HepG2 (cell line): Measurements from ENCODE around the gene PDE4C. TPM values are rescaled to one million over a fixed set of nuclear protein-coding genes. Genes with fewer than 3 reads are reported as not detected.

Source experiments
- ATAC-seq: fragments of 200-7000 bp; cut with Tn5 transposase; 3 replicates; pipeline ENCODE4 v1.9.1; 2020; ENCODE audit warnings: mild to moderate bottlenecking, moderate library complexity
- BruUV-seq: library from RNA; stranded (reverse); fragments of 400-500 nt; replicated peaks from 2 replicates; lab custom pipeline; 2021; lab: Mats Ljungman, UMichigan
- CTCF ChIA-PET: fragments of 300-600 bp; formaldehyde crosslinking; extraction: SDS; loops from one replicate; lab custom pipeline; 2021; ENCODE audit warnings: low total read pairs, inconsistent platforms, low intra/inter-chr PET ratio; lab: Yijun Ruan, JAX
- POLR2A ChIA-PET: fragments of 350-600 bp; sonication (Branson Sonifier 250); formaldehyde crosslinking; loops from one replicate; lab custom pipeline; 2020; ENCODE audit warnings: antibody characterized with exemption, inconsistent platforms; lab: Yijun Ruan, JAX
- DNase-seq: peaks from one replicate; pipeline ENCODE4 v3.0.0-alpha.2; 2015; ENCODE audit warnings: low spot score
- FAIRE-seq: peaks from 3 replicates; lab custom pipeline; 2011; peaks lifted over from hg19 to GRCh38; lab: Jason Lieb, UNC
- H2AFZ ChIP-seq: one replicate; pipeline ENCODE4 v1.6.1; 2011; ENCODE audit warnings: low read length, inconsistent platforms
- H3K27ac ChIP-seq: fragments of 300-600 bp; 3 replicates; pipeline ENCODE4 v1.8.0; 2011; ENCODE audit warnings: mixed run types, mild to moderate bottlenecking, mixed read lengths, low read length, inconsistent platforms; ENCODE audit not compliant: insufficient read depth; ENCODE audit errors: extremely low read length
- H3K27me3 ChIP-seq, 2 experiments: fragments of 200-600 bp in 1 of 2; 2 replicates in 1 of 2; 3 replicates in 1 of 2; pipeline versions ENCODE4 v1.6.0 to v1.8.0; 2011; ENCODE audit warnings: low read length in 2 of 2, mild to moderate bottlenecking in 2 of 2, moderate library complexity in 2 of 2, inconsistent platforms in 1 of 2; ENCODE audit not compliant: insufficient read depth in 2 of 2, control insufficient read depth in 1 of 2
- H3K36me3 ChIP-seq, 2 experiments: fragments of 200-600 bp in 1 of 2; replicated peaks in 1 of 2; 2 replicates in 1 of 2; 3 replicates in 1 of 2; pipeline versions ENCODE4 v1.5.1 to v1.8.0; 2011; ENCODE audit warnings: low read length in 2 of 2, inconsistent platforms in 1 of 2; ENCODE audit not compliant: insufficient read depth in 2 of 2, control insufficient read depth in 1 of 2
- H3K4me1 ChIP-seq: 2 replicates; pipeline ENCODE4 v1.5.1; 2012; ENCODE audit warnings: low read length, inconsistent platforms; ENCODE audit not compliant: insufficient read depth
- H3K4me2 ChIP-seq: 2 replicates; pipeline ENCODE4 v1.6.0; 2011; ENCODE audit warnings: low read depth, low read length, inconsistent platforms
- H3K4me3 ChIP-seq, 3 experiments: fragments of 200-600 bp in 1 of 3; sonication (generic), shearing (Covaris generic) in 1 of 3; replicated peaks in 1 of 3; 2 replicates each; pipeline ENCODE4 v1.5.1; 2011 to 2016; ENCODE audit warnings: low read length in 3 of 3, inconsistent platforms in 2 of 3, low read depth in 2 of 3, mild to moderate bottlenecking in 2 of 3, control low read depth in 1 of 3, mixed read lengths in 1 of 3; ENCODE audit not compliant: insufficient read depth in 1 of 3
- H3K79me2 ChIP-seq: one replicate; pipeline ENCODE4 v1.6.1; 2011; ENCODE audit warnings: low read length, inconsistent platforms; ENCODE audit not compliant: insufficient read depth
- H3K9ac ChIP-seq: 2 replicates; pipeline ENCODE4 v1.6.0; 2011; ENCODE audit warnings: mild to moderate bottlenecking, low read depth, low read length, inconsistent platforms; ENCODE audit not compliant: insufficient read depth
- H3K9me3 ChIP-seq: 2 replicates; pipeline ENCODE4 v1.5.1; 2012; ENCODE audit warnings: mild to moderate bottlenecking, low read length
- H4K20me1 ChIP-seq: 2 replicates; pipeline ENCODE4 v1.6.0; 2011; ENCODE audit warnings: inconsistent platforms, mild to moderate bottlenecking, low read length, moderate library complexity; ENCODE audit not compliant: insufficient read depth
- DZIP1 ChIP-seq: sonication (generic); formaldehyde crosslinking; IDR thresholded peaks from 2 replicates; pipeline ENCODE4 v1.5.0; 2020; ENCODE audit warnings: mild to moderate bottlenecking, missing genetic modification reagents
- FOXP1 ChIP-seq, 2 experiments: fragments of 450-650 bp in 1 of 2; IDR thresholded peaks; 2 replicates each; pipeline ENCODE4 v1.6.1; 2017 to 2018; ENCODE audit warnings: antibody characterized with exemption in 1 of 2
- KLF11 ChIP-seq: IDR thresholded peaks from 2 replicates; pipeline ENCODE4 v1.6.1; 2016; ENCODE audit warnings: missing compliant biosample characterization
- ZBTB8A ChIP-seq: sonication (generic); formaldehyde crosslinking; IDR thresholded peaks from 2 replicates; pipeline ENCODE4 v1.4.0; 2020; ENCODE audit warnings: mild to moderate bottlenecking, low read depth, missing genetic modification reagents, borderline replicate concordance
- ZNF512 ChIP-seq: sonication (generic); formaldehyde crosslinking; IDR thresholded peaks from 2 replicates; pipeline ENCODE4 v1.4.0; 2020; ENCODE audit warnings: mild to moderate bottlenecking, missing genetic modification reagents
- ZNF770 ChIP-seq: sonication (generic); formaldehyde crosslinking; IDR thresholded peaks from 2 replicates; pipeline ENCODE4 v1.5.0; 2020; ENCODE audit warnings: mild to moderate bottlenecking, missing genetic modification reagents
- WGBS: methylation state at CpG from one replicate; pipeline ENCODE4 v1.1.6; 2017; ENCODE audit warnings: low lambda C conversion rate; 5-methylcytosine and 5-hydroxymethylcytosine counted together
- in situ Hi-C: cut with HindIII; loops from 2 replicates; pipeline ENCODE4 v1.10.0; 2017; ENCODE audit warnings: low pct_unique_long_range_greater_than_20kb; ENCODE audit not compliant: extremely low pct_ligation_motif_present
- intact Hi-C: fragments of 100-400 bp; cut with micrococcal nuclease; formaldehyde crosslinking; loops from one replicate; pipeline ENCODE4 v1.10.0; 2022; ENCODE audit not compliant: unreplicated experiment
- polyA plus RNA-seq, 8 experiments: library from polyadenylated mRNA; depleted of rRNA in 3 of 8; stranded (reverse) in 7 of 8; unstranded in 1 of 8; fragments of >200 nt; fragmentation: Illumina TruSeq in 4 of 8; extraction: Trizol in 4 of 8; gene quantifications; 2 replicates each; pipeline versions ENCODE4 v1.2.1 to v1.2.3, GENCODE V29; 2011 to 2016; ENCODE audit warnings: low read depth in 4 of 8, missing spikeins in 1 of 8, mixed read lengths in 1 of 8; ENCODE audit not compliant: insufficient read depth in 1 of 8
- total RNA-seq, 5 experiments: library from RNA; depleted of rRNA; stranded (reverse); fragments of >200 nt; fragmentation: Illumina TruSeq; extraction: Trizol; gene quantifications; 2 replicates each; pipeline ENCODE4 v1.2.3, GENCODE V29; 2016; ENCODE audit warnings: low read depth in 1 of 5

The PDE4C gene
- total and polyA plus RNA-seq, 2 of the 13 experiments (the other 11 are each of a cell fraction or from before 2014, with no cell fraction given) = 1.4 to 14.0 TPM

GRCh38 chr19:18176367-18177310 is 49.6 kb downstream of the PDE4C start (continued):
- no peak for TF ChIP-seq ZNF770
- no peak for TF ChIP-seq KLF11 (CRISPR knock-in tag)

GRCh38 chr19:18174983-18175382 is 51.3 kb downstream of the PDE4C start:
- Histone ChIP-seq H3K36me3 (peaks cover 2 to 12% of the 10 kb centered on the region in 2 experiments; a peak in 3 of 5 replicates), H3K27ac (no peak overlapping the region), H4K20me1 (no peaks in the 10 kb centered on the region), H3K4me3 (peak overlapping the region in 2 of 3 experiments; percentile 59 to 80; a peak in 3 of 6 replicates), H2AFZ (no peak overlapping the region), H3K27me3 (no peaks in the 10 kb centered on the region), H3K9ac (0 out of 2 replicates have a peak overlapping the region, but pooled peaks have one; percentile 25), H3K4me1 (peaks cover 14% of the 10 kb centered on the region), H3K9me3 (no peaks in the 10 kb centered on the region), H3K4me2 (peak overlapping the region; percentile 77), H3K79me2 (no peaks in the 10 kb centered on the region)
- WGBS = 83% methylated on average over 11 of the region's 11 CpGs
- intact Hi-C loops = no loop called here
- ATAC-seq (no peak), DNase-seq (no peak), FAIRE-seq (no peak)
- CTCF ChIA-PET = no interaction called here
- no TSS peak for BruUV-seq
- no peak for TF ChIP-seq ZBTB8A (CRISPR knock-in tag)
- TF ChIP-seq FOXP1 (IDR thresholded peaks at IDR 0.05) = no peak
- no peak for TF ChIP-seq FOXP1 (CRISPR knock-in tag; IDR thresholded peaks at IDR 0.05)
- TF ChIP-seq ZNF512 (CRISPR knock-in tag) = no peak
- no peak for TF ChIP-seq DZIP1 (CRISPR knock-in tag)
- POLR2A ChIA-PET = interaction anchor here (0.9 to 1.8 kb wide), 4 partner anchors 17 to 62 kb away, joined by 3 to 15 read pairs (median 5); partner anchors contain the start of gene MPV17L2
- in situ Hi-C loops = loop anchor here (10.0 kb wide), 1 partner anchor 170 kb away; the partner anchor contains the start of gene ARRDC2
